K562 (cell line): ENCODE measurements around the gene KCNE1. TPM values are rescaled to one million over a fixed set of nuclear protein-coding genes. Genes with fewer than 3 reads are reported as not detected.

Experiments used
- CBFB ChIP-seq: sonication (generic); formaldehyde crosslinking; IDR thresholded peaks from 2 replicates; pipeline ENCODE4 v1.4.0; 2020; ENCODE audit warnings: mild to moderate bottlenecking, missing genetic modification reagents
- CREB1 ChIP-seq, 2 experiments: sonication (generic) in 1 of 2; formaldehyde crosslinking in 1 of 2; IDR thresholded peaks; 2 replicates each; pipeline versions ENCODE4 v1.6.1 to v1.8.0; 2012 to 2022; ENCODE audit warnings: inconsistent platforms in 1 of 2, mild to moderate bottlenecking in 1 of 2, missing genetic modification reagents in 1 of 2, moderate library complexity in 1 of 2
- CREM ChIP-seq: IDR thresholded peaks from 2 replicates; pipeline ENCODE4 v1.6.1; 2014; ENCODE audit warnings: antibody characterized with exemption, low read depth
- ELF4 ChIP-seq: fragments of 450-650 bp; formaldehyde crosslinking; IDR thresholded peaks from 2 replicates; pipeline ENCODE4 v1.4.0; 2022; ENCODE audit warnings: missing genetic modification characterization
- HDAC2 ChIP-seq: fragments of 450-650 bp; IDR thresholded peaks from 2 replicates; pipeline ENCODE4 v1.6.1; 2016; ENCODE audit warnings: mild to moderate bottlenecking
- MTA3 ChIP-seq: fragments of 450-650 bp; formaldehyde crosslinking; IDR thresholded peaks from 2 replicates; pipeline ENCODE4 v1.6.1; 2017; ENCODE audit warnings: mild to moderate bottlenecking, borderline replicate concordance
- MYC ChIP-seq, 2 experiments: fragments of 250-450 bp in 1 of 2; sonication (Bioruptor Pico) in 1 of 2; IDR thresholded peaks; 2 replicates each; pipeline versions ENCODE4 v1.5.1 to v1.6.1; 2012 to 2021; ENCODE audit warnings: low read depth in 2 of 2, borderline replicate concordance in 1 of 2, improper control_type of control experiment in 1 of 2, low read length in 1 of 2, mild to moderate bottlenecking in 1 of 2, moderate library complexity in 1 of 2
- NFE2L1 ChIP-seq: fragments of 450-650 bp; IDR thresholded peaks from 2 replicates; pipeline ENCODE4 v1.6.1; 2016; ENCODE audit warnings: missing genetic modification characterization, low read depth, mild to moderate bottlenecking, missing compliant biosample characterization, moderate library complexity, borderline replicate concordance
- NONO ChIP-seq, 2 experiments: fragments of 200-400 bp in 1 of 2; fragments of 450-650 bp in 1 of 2; formaldehyde crosslinking in 1 of 2; IDR thresholded peaks; 2 replicates each; pipeline ENCODE4 v1.6.1; 2017; ENCODE audit warnings: low read depth in 2 of 2, mild to moderate bottlenecking in 2 of 2, moderate library complexity in 2 of 2, low read length in 1 of 2
- ZNF766 ChIP-seq: fragments of 200-800 bp; sonication (Bioruptor generic); conservative IDR thresholded peaks from 2 replicates; pipeline ENCODE4 v1.6.1; 2016; ENCODE audit warnings: missing genetic modification characterization, missing compliant biosample characterization
- polyA plus RNA-seq, 8 experiments: library from polyadenylated mRNA; depleted of rRNA in 4 of 8; stranded (reverse) in 5 of 8; unstranded in 3 of 8; fragments of >200 nt; fragmentation: Nextera tagmentation in 2 of 8; fragmentation: Illumina TruSeq in 1 of 8; extraction: Ambion mirVana in 2 of 8; extraction: Trizol in 1 of 8; gene quantifications; 2 replicates each; pipeline versions ENCODE4 v1.2.1 to v1.2.3, GENCODE V29; 2011 to 2014; ENCODE audit warnings: inconsistent platforms in 1 of 8, missing spikeins in 1 of 8
- total RNA-seq, 7 experiments: library from RNA; depleted of rRNA in 6 of 7; stranded (reverse); fragments of >200 nt in 6 of 7; fragmentation: Illumina TruSeq in 2 of 7; extraction: Trizol in 2 of 7; gene quantifications; 2 replicates each; pipeline versions ENCODE4 v1.2.1 to v1.2.3, GENCODE V29; 2011 to 2021; ENCODE audit warnings: low replicate concordance in 1 of 7
- TF ChIP-seq, protein P1 (sequence below): fragments of 450-650 bp; IDR thresholded peaks from 2 replicates; pipeline ENCODE4 v1.6.1; 2016; ENCODE audit warnings: mild to moderate bottlenecking
- TF ChIP-seq, protein P2 (sequence below): IDR thresholded peaks from 2 replicates; pipeline ENCODE4 v1.6.1; 2011; ENCODE audit not compliant: insufficient read length; ENCODE audit errors: extremely low read depth
- TF ChIP-seq, protein P3 (sequence below): sonication (generic); formaldehyde crosslinking; IDR thresholded peaks from 2 replicates; pipeline ENCODE4 v1.8.1; 2023; ENCODE audit warnings: missing genetic modification reagents, mild to moderate bottlenecking, borderline replicate concordance
- TF ChIP-seq, protein P4 (sequence below): fragments of 250-450 bp; sonication (Bioruptor Pico); IDR thresholded peaks from 2 replicates; pipeline ENCODE4 v1.4.0; 2020
- TF ChIP-seq, protein P5 (sequence below): sonication (generic); formaldehyde crosslinking; IDR thresholded peaks from 2 replicates; pipeline ENCODE4 v1.8.0; 2022; ENCODE audit warnings: mild to moderate bottlenecking, missing genetic modification reagents

The KCNE1 gene
- total and polyA plus RNA-seq, 9 of the 15 experiments (the other 6 are each of a cell fraction or from before 2014, with no cell fraction given): 0.05 to 0.22 (median 0.11) TPM; not detected in 3

DNA sequence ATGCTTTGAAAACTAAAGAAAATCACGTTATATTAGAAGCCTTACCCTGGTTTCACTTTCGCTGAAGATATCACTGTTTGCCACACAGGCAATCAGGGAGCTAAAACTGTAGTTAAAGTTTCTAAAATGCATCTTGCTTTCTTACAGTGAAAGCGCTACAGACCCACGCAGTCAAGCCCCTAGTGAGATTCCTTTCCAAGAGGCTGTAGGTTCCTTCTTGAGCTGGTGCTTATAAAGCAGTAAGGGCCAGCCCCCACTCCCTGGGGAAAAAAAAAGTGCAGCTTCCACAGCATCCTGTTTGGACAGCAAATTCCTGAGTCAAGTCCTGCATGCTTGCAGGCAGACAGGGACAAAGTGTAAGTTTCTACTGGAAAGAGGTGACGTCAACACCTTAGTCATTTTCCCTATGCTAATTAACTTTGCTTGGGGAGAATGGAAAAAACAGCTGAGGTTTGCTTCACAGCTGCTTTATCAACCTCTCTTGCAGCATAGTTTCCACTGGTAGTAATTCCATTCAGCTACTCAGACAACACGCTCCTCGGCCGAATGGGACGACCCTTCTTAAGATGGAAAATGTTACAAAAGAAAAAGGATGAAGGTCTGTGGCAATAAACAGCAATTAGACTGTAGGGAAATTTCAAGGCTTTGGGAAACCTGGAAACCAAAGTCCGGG is 14.7 kb upstream of the KCNE1 start (continued):
- no peak for TF ChIP-seq CBFB (CRISPR knock-in tag)
- TF ChIP-seq, protein P1, sequence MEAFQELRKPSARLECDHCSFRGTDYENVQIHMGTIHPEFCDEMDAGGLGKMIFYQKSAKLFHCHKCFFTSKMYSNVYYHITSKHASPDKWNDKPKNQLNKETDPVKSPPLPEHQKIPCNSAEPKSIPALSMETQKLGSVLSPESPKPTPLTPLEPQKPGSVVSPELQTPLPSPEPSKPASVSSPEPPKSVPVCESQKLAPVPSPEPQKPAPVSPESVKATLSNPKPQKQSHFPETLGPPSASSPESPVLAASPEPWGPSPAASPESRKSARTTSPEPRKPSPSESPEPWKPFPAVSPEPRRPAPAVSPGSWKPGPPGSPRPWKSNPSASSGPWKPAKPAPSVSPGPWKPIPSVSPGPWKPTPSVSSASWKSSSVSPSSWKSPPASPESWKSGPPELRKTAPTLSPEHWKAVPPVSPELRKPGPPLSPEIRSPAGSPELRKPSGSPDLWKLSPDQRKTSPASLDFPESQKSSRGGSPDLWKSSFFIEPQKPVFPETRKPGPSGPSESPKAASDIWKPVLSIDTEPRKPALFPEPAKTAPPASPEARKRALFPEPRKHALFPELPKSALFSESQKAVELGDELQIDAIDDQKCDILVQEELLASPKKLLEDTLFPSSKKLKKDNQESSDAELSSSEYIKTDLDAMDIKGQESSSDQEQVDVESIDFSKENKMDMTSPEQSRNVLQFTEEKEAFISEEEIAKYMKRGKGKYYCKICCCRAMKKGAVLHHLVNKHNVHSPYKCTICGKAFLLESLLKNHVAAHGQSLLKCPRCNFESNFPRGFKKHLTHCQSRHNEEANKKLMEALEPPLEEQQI: no peak
- TF ChIP-seq, protein P2, sequence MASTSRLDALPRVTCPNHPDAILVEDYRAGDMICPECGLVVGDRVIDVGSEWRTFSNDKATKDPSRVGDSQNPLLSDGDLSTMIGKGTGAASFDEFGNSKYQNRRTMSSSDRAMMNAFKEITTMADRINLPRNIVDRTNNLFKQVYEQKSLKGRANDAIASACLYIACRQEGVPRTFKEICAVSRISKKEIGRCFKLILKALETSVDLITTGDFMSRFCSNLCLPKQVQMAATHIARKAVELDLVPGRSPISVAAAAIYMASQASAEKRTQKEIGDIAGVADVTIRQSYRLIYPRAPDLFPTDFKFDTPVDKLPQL: no peak
- no peak for TF ChIP-seq NFE2L1 (tag)
- TF ChIP-seq, protein P3, sequence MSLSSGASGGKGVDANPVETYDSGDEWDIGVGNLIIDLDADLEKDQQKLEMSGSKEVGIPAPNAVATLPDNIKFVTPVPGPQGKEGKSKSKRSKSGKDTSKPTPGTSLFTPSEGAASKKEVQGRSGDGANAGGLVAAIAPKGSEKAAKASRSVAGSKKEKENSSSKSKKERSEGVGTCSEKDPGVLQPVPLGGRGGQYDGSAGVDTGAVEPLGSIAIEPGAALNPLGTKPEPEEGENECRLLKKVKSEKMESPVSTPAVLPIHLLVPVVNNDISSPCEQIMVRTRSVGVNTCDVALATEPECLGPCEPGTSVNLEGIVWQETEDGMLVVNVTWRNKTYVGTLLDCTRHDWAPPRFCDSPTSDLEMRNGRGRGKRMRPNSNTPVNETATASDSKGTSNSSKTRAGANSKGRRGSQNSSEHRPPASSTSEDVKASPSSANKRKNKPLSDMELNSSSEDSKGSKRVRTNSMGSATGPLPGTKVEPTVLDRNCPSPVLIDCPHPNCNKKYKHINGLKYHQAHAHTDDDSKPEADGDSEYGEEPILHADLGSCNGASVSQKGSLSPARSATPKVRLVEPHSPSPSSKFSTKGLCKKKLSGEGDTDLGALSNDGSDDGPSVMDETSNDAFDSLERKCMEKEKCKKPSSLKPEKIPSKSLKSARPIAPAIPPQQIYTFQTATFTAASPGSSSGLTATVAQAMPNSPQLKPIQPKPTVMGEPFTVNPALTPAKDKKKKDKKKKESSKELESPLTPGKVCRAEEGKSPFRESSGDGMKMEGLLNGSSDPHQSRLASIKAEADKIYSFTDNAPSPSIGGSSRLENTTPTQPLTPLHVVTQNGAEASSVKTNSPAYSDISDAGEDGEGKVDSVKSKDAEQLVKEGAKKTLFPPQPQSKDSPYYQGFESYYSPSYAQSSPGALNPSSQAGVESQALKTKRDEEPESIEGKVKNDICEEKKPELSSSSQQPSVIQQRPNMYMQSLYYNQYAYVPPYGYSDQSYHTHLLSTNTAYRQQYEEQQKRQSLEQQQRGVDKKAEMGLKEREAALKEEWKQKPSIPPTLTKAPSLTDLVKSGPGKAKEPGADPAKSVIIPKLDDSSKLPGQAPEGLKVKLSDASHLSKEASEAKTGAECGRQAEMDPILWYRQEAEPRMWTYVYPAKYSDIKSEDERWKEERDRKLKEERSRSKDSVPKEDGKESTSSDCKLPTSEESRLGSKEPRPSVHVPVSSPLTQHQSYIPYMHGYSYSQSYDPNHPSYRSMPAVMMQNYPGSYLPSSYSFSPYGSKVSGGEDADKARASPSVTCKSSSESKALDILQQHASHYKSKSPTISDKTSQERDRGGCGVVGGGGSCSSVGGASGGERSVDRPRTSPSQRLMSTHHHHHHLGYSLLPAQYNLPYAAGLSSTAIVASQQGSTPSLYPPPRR: no peak
- TF ChIP-seq ELF4 (CRISPR knock-in tag): no peak
- TF ChIP-seq NONO (IDR thresholded peaks at IDR 0.05; ENCODE audit: low read depth in 2 of 2, low read length in 1 of 2): no peak
- TF ChIP-seq CREM: peak; percentile 32; the same call in 1 of the 2 replicates
- TF ChIP-seq ZNF766 (CRISPR knock-in tag): peak; percentile 91
- no peak for TF ChIP-seq HDAC2
- TF ChIP-seq MYC (IDR thresholded peaks at IDR 0.05; ENCODE audit: low read depth, low read length): no peak
- no peak for TF ChIP-seq MYC (CRISPR knock-in tag; IDR thresholded peaks at IDR 0.05; ENCODE audit: borderline replicate concordance, low read depth)
- TF ChIP-seq, protein P4, sequence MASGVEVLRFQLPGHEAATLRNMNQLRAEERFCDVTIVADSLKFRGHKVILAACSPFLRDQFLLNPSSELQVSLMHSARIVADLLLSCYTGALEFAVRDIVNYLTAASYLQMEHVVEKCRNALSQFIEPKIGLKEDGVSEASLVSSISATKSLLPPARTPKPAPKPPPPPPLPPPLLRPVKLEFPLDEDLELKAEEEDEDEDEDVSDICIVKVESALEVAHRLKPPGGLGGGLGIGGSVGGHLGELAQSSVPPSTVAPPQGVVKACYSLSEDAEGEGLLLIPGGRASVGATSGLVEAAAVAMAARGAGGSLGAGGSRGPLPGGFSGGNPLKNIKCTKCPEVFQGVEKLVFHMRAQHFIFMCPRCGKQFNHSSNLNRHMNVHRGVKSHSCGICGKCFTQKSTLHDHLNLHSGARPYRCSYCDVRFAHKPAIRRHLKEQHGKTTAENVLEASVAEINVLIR: no peak
- TF ChIP-seq CREB1 (IDR thresholded peaks at IDR 0.05): no peak
- TF ChIP-seq CREB1 (CRISPR knock-in tag; IDR thresholded peaks at IDR 0.05): peak; percentile 53; the same call in 1 of the 2 replicates
- no peak for TF ChIP-seq MTA3
- TF ChIP-seq, protein P5, sequence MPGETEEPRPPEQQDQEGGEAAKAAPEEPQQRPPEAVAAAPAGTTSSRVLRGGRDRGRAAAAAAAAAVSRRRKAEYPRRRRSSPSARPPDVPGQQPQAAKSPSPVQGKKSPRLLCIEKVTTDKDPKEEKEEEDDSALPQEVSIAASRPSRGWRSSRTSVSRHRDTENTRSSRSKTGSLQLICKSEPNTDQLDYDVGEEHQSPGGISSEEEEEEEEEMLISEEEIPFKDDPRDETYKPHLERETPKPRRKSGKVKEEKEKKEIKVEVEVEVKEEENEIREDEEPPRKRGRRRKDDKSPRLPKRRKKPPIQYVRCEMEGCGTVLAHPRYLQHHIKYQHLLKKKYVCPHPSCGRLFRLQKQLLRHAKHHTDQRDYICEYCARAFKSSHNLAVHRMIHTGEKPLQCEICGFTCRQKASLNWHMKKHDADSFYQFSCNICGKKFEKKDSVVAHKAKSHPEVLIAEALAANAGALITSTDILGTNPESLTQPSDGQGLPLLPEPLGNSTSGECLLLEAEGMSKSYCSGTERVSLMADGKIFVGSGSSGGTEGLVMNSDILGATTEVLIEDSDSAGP (CRISPR knock-in tag): no peak
